ENCODE data around the gene PKNOX1. TPM values are rescaled to one million over a fixed set of nuclear protein-coding genes. Genes with fewer than 3 reads are reported as not detected.
"Not testable (repeated sequence)": the region's sequence is repeated elsewhere in the genome, so short reads cannot be mapped to it uniquely, and the experiment has no call there.

The PKNOX1 gene, protein sequence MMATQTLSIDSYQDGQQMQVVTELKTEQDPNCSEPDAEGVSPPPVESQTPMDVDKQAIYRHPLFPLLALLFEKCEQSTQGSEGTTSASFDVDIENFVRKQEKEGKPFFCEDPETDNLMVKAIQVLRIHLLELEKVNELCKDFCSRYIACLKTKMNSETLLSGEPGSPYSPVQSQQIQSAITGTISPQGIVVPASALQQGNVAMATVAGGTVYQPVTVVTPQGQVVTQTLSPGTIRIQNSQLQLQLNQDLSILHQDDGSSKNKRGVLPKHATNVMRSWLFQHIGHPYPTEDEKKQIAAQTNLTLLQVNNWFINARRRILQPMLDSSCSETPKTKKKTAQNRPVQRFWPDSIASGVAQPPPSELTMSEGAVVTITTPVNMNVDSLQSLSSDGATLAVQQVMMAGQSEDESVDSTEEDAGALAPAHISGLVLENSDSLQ
- 14.1 and 21.5 TPM in 2 replicates for total RNA-seq (2014; rRNA removed; shearing (Covaris generic))

GRCh38 chr21:42973991-42974831 lies at the start of gene PKNOX1:
Gene PKNOX1 (plus strand): TSS chr21:42974562. CDS start chr21:43004382, 29,820 bp downstream.
- in situ Hi-C loops (cut with HindIII; ENCODE audit: low sequenced_read_pairs), result no loop called here
- peak; percentile 99 for DNase-seq (ENCODE audit: low spot score)

GRCh38 chr21:42925114-42925926 lies 49.0 kb upstream of the PKNOX1 start, which contains the start of gene ERVH48-1:
Gene ERVH48-1 (minus strand): TSS chr21:42925630. CDS start chr21:42919006, 6,624 bp downstream.
- DNase-seq (ENCODE audit: low spot score), result no peak
- in situ Hi-C loops (cut with HindIII; ENCODE audit: low sequenced_read_pairs), result no loop called here

GRCh38 chr21:42927474-42928200 lies 46.7 kb upstream of the PKNOX1 start:
- in situ Hi-C loops (cut with HindIII; ENCODE audit: low sequenced_read_pairs); DNase-seq (ENCODE audit: low spot score): not testable (repeated sequence)

DNA sequence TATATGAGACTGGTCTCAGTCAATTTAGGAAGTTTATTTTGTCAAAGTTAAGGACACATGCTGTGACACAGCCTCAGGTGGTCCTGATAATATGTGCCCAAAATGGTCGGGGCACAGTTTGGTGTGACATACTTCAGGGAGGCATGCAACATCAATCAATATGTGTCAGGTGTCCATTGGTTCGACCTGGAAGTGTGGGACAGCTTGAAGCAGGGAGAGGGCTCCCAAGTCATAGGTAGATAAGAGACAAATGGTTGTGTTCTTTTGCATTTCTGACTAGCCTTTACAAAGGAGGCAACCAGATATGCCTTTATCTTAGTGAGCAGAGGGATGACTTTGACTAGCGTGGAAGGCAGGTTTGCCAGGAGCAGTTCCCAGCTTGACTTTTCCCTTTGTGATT lies 44.4 kb upstream of the PKNOX1 start:
- in situ Hi-C loops (cut with HindIII; ENCODE audit: low sequenced_read_pairs), result no loop called here
- no peak for DNase-seq (ENCODE audit: low spot score)

GRCh38 chr21:42931560-42932235 lies 42.7 kb upstream of the PKNOX1 start:
- in situ Hi-C loops (cut with HindIII; ENCODE audit: low sequenced_read_pairs), result no loop called here

DNA sequence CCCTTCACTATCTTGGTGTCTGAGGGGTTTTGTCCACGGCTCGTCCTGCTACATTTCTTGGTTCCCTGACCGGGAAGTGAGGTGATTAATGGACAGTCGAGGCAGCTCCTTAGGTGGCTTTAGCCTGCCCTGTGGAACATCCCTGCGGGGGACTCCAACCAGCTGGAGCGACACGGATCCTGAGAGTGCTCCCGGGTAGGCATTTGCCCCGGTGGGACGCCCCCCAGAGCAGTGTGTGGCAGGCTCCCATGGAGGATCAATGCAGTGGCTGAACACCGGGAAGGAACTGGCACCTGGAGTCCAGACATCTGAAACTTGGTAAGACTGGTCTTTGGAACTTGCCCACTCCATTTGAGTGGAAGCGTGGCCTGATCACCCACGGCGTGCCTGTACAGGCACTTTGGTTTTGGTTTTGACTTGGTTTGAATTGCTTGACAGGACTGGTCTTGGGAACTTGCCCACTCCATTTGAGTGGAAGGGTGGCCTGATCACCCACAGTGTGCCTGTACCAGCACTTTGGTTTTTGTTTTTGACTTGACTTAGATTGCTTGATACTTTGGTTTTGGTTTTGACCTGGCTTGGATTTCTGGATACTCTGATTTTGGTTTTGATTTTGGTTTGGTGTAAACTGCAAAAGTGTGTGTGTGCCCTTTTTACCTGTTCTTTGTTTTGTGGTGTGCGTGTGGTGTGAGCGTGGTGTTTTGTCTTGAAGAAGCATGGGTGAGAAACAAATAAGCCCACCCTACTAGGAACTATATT lies 41.8 kb upstream of the PKNOX1 start:
- DNase-seq (ENCODE audit: low spot score); in situ Hi-C loops (cut with HindIII; ENCODE audit: low sequenced_read_pairs): not testable (repeated sequence)

More at GRCh38 chr21:42931560-42932235, 42.7 kb upstream of the PKNOX1 start:
- DNase-seq (ENCODE audit: low spot score), result no peak

DNA sequence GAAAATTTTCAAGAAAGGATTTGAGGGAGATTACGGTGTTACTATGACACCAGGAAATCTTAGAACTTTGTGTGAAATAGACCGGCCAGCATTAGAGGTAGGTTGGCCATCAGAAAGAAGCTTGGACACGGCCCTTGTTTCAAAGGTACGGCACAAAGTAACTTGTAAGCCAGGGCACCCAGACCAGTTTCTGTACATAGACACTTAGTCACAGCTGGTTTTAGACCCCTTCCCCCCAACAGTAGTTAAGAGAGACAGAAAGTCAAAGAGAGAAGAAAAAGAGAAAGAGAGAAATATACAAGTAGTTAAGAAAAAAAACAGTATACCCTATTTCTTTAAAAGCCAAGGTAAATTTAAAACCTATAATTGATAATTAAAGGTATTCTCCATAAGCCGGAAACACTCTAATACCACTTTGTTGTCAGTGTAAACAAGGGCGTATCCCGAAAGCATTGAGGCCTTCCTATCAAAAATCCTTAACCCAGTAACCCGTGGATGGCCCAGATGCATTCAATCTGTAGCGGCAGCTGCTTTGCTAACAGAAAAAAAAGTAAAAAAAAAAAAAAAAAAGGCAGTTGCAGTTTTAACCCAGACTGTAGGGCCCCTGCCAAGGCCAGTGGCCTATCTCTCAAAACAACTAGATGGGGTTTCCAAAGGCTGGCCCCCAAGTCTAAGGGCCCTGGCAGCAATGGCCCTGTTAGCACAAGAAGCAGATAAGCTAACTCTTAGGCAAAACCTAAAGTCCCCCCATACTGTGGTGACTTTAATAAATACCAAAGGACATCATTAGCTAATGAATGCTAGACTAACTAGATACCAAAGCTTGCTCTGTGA lies 41.0 kb upstream of the PKNOX1 start:
- in situ Hi-C loops (cut with HindIII; ENCODE audit: low sequenced_read_pairs); DNase-seq (ENCODE audit: low spot score): not testable (repeated sequence)

GRCh38 chr21:42933973-42934372 lies 40.4 kb upstream of the PKNOX1 start:
- in situ Hi-C loops (cut with HindIII; ENCODE audit: low sequenced_read_pairs); DNase-seq (ENCODE audit: low spot score): not testable (repeated sequence)

DNA sequence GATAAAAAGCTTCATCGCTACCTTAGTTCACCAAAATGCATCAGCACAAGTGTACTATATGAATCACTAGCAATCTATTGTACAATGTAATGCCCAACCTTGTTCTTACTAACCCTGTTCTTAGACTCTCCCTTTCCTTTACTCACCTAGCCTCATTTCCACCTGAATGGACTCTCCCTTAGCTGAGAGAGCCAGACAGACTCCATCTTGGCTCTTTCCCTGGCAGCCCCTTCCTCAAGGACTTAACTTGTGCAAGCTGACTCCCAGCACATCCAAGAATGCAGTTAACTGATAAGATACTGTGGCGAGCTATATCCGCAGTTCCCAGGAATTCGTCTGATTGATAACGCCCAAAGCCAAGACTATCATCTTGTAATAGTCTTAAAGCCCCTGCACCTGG lies 38.0 kb upstream of the PKNOX1 start:
- in situ Hi-C loops (cut with HindIII; ENCODE audit: low sequenced_read_pairs); DNase-seq (ENCODE audit: low spot score): not testable (repeated sequence)

GRCh38 chr21:42937034-42937940 lies 37.1 kb upstream of the PKNOX1 start:
- in situ Hi-C loops (cut with HindIII; ENCODE audit: low sequenced_read_pairs), result not testable (repeated sequence)

GRCh38 chr21:42937960-42938605 lies 36.3 kb upstream of the PKNOX1 start:
- in situ Hi-C loops (cut with HindIII; ENCODE audit: low sequenced_read_pairs), result no loop called here
- no peak for DNase-seq (ENCODE audit: low spot score)

More at GRCh38 chr21:42937034-42937940, 37.1 kb upstream of the PKNOX1 start:
- not testable (repeated sequence) for DNase-seq (ENCODE audit: low spot score)

DNA sequence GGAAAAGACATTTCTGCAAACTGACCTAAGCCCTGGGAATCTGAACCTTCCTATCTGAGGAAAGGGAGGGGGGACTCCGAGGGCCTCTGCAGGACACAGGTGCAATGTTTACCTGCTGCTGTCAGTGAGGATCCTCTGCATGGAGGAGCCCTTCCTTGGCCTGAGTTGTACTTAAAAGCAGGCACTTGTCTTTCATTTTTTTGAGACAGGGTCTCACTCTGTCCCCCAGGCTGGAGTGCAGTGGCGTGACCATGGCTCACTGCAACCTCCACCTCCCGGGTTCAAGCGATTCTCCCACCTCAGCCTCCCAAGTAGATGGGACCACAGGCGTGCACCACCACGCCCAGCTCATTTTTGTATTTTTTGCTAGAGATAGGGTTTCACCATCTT lies 35.8 kb upstream of the PKNOX1 start:
- in situ Hi-C loops (cut with HindIII; ENCODE audit: low sequenced_read_pairs); DNase-seq (ENCODE audit: low spot score): not testable (repeated sequence)

- DNase-seq (ENCODE audit: low spot score), result peak; percentile 4
- in situ Hi-C loops (cut with HindIII; ENCODE audit: low sequenced_read_pairs), result no loop called here
These were observed 34.6 kb upstream of the PKNOX1 start for GRCh38 chr21:42939582-42940413.

DNA sequence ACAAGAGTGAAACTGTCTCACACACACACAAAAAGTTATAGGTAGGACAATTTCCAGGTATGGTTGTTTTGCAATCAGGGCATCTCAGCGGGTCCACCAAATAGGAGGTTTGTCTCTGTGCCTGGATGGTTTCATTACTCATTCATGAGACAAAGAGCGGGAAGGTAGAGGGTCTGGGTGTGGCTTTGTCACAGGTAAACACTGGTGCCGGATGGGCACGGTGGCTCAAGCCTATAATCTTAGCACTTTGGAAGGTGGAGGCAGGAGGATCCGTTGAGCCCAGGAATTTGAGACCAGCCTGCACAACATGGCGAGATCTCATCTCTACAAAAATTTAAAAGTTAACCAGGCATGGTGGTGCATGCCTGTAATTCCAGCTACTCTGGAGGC lies 32.7 kb upstream of the PKNOX1 start:
- DNase-seq (ENCODE audit: low spot score), result no peak
- in situ Hi-C loops (cut with HindIII; ENCODE audit: low sequenced_read_pairs), result no loop called here

Data from G401 (cell line).